ENCODE data around the gene CDO1.

DNA sequence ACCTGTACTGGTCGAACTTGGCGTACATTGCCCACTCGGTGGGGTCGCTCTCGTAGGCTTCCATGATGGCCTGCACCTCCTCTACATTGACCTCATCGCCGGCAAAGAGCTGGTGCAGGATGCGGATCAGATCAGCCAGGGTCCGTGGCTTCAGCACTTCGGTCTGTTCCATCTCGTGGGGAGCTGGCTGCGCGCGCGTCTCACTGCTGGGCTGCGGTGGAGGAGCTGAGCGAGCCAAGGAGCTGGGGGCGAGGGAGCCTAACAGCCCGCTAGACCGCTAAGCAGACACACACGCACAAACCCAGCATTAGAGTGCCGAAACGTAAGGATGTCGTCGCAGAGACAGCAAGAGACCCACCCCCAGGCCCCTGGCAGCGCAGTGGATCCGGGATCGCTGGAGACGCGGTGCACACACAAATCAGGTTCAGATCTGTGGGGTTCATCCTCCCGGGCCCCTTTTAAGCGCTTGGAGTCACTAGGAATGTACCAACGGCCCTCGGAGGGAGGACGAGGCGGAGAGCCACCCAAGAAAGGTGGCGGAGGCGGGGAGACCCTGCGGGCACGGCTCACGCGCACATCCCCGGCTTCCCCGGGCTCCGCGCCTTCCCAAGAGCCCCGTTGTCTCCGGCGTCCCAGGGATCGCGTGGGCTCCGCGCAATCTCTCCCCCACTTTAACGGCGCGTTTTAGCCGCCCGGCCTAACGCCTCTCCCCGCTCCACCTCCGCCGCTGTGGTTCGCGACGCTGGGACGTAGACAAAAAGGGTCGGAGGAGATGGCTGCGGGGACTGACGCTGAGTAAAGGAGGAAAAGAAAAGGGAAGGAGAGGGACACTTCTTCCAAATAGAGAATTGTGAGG, at the start of gene CDO1:
- TF ChIP-seq POLR2A (IDR thresholded peaks at IDR 0.05) = no peak
- TF ChIP-seq, protein P1, sequence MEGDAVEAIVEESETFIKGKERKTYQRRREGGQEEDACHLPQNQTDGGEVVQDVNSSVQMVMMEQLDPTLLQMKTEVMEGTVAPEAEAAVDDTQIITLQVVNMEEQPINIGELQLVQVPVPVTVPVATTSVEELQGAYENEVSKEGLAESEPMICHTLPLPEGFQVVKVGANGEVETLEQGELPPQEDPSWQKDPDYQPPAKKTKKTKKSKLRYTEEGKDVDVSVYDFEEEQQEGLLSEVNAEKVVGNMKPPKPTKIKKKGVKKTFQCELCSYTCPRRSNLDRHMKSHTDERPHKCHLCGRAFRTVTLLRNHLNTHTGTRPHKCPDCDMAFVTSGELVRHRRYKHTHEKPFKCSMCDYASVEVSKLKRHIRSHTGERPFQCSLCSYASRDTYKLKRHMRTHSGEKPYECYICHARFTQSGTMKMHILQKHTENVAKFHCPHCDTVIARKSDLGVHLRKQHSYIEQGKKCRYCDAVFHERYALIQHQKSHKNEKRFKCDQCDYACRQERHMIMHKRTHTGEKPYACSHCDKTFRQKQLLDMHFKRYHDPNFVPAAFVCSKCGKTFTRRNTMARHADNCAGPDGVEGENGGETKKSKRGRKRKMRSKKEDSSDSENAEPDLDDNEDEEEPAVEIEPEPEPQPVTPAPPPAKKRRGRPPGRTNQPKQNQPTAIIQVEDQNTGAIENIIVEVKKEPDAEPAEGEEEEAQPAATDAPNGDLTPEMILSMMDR (IDR thresholded peaks at IDR 0.05) = no peak

Data from heart left ventricle (tissue), 13 donors.